Right atrium auricular region (tissue), 2 donors: ENCODE measurements around the gene SLC10A1. TPM values are rescaled to one million over a fixed set of nuclear protein-coding genes. Genes with fewer than 3 reads are reported as not detected.

Experiments used
- DNase-seq: peaks from one replicate; pipeline ENCODE4 v3.0.0-alpha.2; 2019; ENCODE audit warnings: low spot score
- H3K27ac ChIP-seq, 2 donors: fragments of 200-600 bp; sonication (generic); 1 replicate in 1 of 2; 2 replicates in 1 of 2; pipeline ENCODE4 v1.5.1; 2016 to 2019
- H3K27me3 ChIP-seq, 2 donors: fragments of 200-600 bp; sonication (generic); one replicate each; pipeline versions ENCODE4 v1.5.1 to v1.6.0; 2017 to 2019
- H3K36me3 ChIP-seq: fragments of 200-600 bp; sonication (generic); one replicate; pipeline ENCODE4 v1.5.1; 2016
- H3K4me1 ChIP-seq, 2 donors: fragments of 200-600 bp; sonication (generic); one replicate each; pipeline versions ENCODE4 v1.5.1 to v1.6.0; 2017 to 2019
- H3K4me3 ChIP-seq, 2 donors: fragments of 200-600 bp; sonication (generic); 1 replicate in 1 of 2; 2 replicates in 1 of 2; pipeline ENCODE4 v1.5.1; 2017 to 2019; ENCODE audit warnings: mild to moderate bottlenecking in 1 of 2, moderate library complexity in 1 of 2
- H3K9me3 ChIP-seq, 2 donors: fragments of 200-600 bp; sonication (generic); one replicate each; pipeline ENCODE4 v1.5.1; 2019
- total RNA-seq, 2 donors: library from RNA; depleted of rRNA; stranded (reverse); fragments of >200 nt; gene quantifications; one replicate each; pipeline ENCODE4 v1.1.0, GENCODE V29; 2016
- TF ChIP-seq, protein P1 (sequence below), 2 donors: fragments of 200-600 bp; sonication (generic); IDR thresholded peaks; one replicate each; pipeline ENCODE4 v1.5.1; 2019; ENCODE audit warnings: antibody characterized with exemption in 2 of 2

Gene SLC10A1
- total RNA-seq, 2 donors from 2014 or later: 0.16 TPM; not detected in 1

DNA sequence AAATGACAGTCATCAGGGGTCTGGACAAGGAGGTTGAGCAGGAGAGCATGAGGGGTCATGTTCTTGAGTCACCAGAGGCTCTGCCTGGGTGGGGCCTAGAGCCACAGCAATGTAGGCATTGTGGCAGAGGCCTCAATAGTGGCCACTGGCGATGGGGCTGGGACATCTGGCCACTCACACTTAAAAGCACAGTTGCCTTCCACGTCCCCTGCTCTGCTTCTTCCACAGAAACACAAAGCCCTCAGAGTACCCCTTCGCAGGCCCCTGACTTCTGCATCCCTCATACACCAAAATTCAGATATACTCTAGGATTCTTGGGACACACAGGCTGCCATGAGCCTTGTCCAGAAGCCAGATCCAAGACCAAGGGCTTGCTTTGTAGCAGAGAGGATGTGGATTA, 2.2 kb downstream of the SLC10A1 start:
- Histone ChIP-seq H3K27me3 (no peaks in the 10 kb centered on the region), H3K9me3 (no peaks in the 10 kb centered on the region), H3K4me1 (peaks cover 0 to 13% of the 10 kb centered on the region in 2 donors), H3K36me3 (no peaks in the 10 kb centered on the region), H3K27ac (no peak overlapping the region), H3K4me3 (no peak overlapping the region)
- DNase-seq: no peak
- TF ChIP-seq, protein P1, sequence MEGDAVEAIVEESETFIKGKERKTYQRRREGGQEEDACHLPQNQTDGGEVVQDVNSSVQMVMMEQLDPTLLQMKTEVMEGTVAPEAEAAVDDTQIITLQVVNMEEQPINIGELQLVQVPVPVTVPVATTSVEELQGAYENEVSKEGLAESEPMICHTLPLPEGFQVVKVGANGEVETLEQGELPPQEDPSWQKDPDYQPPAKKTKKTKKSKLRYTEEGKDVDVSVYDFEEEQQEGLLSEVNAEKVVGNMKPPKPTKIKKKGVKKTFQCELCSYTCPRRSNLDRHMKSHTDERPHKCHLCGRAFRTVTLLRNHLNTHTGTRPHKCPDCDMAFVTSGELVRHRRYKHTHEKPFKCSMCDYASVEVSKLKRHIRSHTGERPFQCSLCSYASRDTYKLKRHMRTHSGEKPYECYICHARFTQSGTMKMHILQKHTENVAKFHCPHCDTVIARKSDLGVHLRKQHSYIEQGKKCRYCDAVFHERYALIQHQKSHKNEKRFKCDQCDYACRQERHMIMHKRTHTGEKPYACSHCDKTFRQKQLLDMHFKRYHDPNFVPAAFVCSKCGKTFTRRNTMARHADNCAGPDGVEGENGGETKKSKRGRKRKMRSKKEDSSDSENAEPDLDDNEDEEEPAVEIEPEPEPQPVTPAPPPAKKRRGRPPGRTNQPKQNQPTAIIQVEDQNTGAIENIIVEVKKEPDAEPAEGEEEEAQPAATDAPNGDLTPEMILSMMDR (IDR thresholded peaks at IDR 0.05): no peak

- Histone ChIP-seq H3K27me3 (no peaks in the 10 kb centered on the region), H3K4me1 (peaks cover 0 to 13% of the 10 kb centered on the region in 2 donors), H3K27ac (no peak overlapping the region), H3K4me3 (no peak overlapping the region), H3K36me3 (no peaks in the 10 kb centered on the region), H3K9me3 (no peaks in the 10 kb centered on the region)
- TF ChIP-seq, protein P1 (IDR thresholded peaks at IDR 0.05): no peak
- DNase-seq: no peak
Measured at GRCh38 chr14:69792887-69793421, 4.1 kb downstream of the SLC10A1 start.

DNA sequence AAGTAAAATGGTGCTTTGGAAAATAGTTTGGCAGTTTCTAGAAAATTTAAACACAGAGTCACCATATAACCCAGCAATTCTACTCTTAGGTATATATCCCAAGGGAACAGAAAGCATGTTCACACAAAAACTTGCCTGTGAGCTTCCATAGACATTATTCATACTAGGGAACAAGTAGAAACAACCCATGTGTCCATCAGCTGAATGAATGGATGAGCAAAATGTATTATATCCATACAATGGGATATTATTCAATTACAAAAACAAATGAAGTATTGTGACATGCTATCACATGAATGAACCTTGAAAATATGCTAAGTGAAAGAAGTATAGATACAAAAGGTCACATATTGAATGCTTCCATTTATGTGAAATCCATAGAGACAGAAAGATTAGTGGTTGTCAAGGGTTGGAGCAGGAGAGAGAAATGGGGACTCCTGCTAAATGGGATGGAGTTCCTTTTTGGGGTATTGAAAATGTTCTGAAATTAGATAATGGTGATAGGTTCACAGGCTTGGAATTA, 7.9 kb downstream of the SLC10A1 start:
- DNase-seq: no peak
- H3K27me3 ChIP-seq: no peaks in the 10 kb centered on the region
- TF ChIP-seq, protein P1 (IDR thresholded peaks at IDR 0.05): no peak
- H3K9me3 ChIP-seq: no peaks in the 10 kb centered on the region
- H3K4me3 ChIP-seq: no peak overlapping the region
- no peak overlapping the region for H3K27ac ChIP-seq
- H3K4me1 ChIP-seq: no peaks in the 10 kb centered on the region
- peaks cover 5% of the 10 kb centered on the region for H3K36me3 ChIP-seq

DNA sequence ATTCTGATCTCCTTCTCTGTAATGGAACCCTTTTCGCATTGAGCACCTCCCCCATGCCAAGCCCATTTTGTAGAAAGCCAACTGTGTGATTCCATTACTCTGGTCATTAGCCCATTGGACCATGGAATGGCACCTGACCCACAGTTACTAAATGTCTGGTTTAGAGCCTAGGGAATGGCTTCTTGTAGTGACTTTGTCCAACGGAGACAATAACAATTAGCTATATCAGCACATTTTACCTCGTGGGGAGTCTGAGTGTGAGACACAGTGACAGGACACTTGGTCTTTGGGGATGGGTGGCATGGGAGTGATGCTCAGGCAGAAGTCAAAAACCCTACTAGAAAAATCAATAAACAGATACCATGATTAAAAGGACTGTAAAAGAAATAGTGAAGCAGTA, 10.4 kb downstream of the SLC10A1 start:
- peaks cover 5% of the 10 kb centered on the region for H3K36me3 ChIP-seq
- H3K27ac ChIP-seq: no peak overlapping the region
- H3K27me3 ChIP-seq: no peaks in the 10 kb centered on the region
- no peak overlapping the region for H3K4me3 ChIP-seq
- H3K4me1 ChIP-seq: no peaks in the 10 kb centered on the region
- no peaks in the 10 kb centered on the region for H3K9me3 ChIP-seq
- no peak for DNase-seq
- TF ChIP-seq, protein P1 (IDR thresholded peaks at IDR 0.05): no peak

DNA sequence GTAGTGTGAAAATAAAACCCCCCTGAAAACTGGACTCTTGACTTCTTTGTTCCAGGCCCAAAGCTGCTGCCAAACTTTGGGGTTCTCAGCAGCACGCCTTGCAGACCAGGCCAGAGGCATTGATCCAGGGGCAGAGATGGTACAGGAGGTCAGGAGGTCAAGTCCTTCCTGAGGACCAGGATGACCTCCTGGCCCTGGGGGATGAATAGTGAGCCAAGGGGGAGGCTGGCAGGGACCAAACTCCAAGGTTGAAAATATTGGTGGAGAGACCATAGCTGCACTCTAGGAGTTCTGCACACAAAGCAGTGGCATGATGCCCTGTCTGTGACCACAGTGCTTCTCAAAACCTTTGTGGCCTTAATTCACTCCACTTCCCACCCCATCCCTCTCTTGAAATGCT, 12.1 kb downstream of the SLC10A1 start:
- peaks cover 14% of the 10 kb centered on the region for H3K36me3 ChIP-seq
- H3K4me3 ChIP-seq: no peak overlapping the region
- no peaks in the 10 kb centered on the region for H3K9me3 ChIP-seq
- no peaks in the 10 kb centered on the region for H3K27me3 ChIP-seq
- no peaks in the 10 kb centered on the region for H3K4me1 ChIP-seq
- TF ChIP-seq, protein P1 (IDR thresholded peaks at IDR 0.05): no peak
- no peak for DNase-seq
- H3K27ac ChIP-seq: no peak overlapping the region

GRCh38 chr14:69780952-69781351, 16.1 kb downstream of the SLC10A1 start:
- no peak for DNase-seq
- Histone ChIP-seq H3K4me1 (peaks cover 0 to 10% of the 10 kb centered on the region in 2 donors), H3K27me3 (no peaks in the 10 kb centered on the region), H3K4me3 (no peak overlapping the region), H3K27ac (no peak overlapping the region), H3K9me3 (no peaks in the 10 kb centered on the region), H3K36me3 (peaks cover 33% of the 10 kb centered on the region)
- TF ChIP-seq, protein P1 (IDR thresholded peaks at IDR 0.05): no peak
